WI38 (cell line): ENCODE measurements around the gene PRDM16.

Experiments used
- H3K4me3 ChIP-seq: 2 replicates; pipeline ENCODE4 v1.5.1; 2011; ENCODE audit warnings: low read depth, mild to moderate bottlenecking, control low read depth, low read length
- CTCF ChIP-seq: IDR thresholded peaks from 2 replicates; pipeline ENCODE4 v1.5.1; 2012; ENCODE audit warnings: low read depth, mild to moderate bottlenecking, control low read depth, low read length

PRDM16 gene

DNA sequence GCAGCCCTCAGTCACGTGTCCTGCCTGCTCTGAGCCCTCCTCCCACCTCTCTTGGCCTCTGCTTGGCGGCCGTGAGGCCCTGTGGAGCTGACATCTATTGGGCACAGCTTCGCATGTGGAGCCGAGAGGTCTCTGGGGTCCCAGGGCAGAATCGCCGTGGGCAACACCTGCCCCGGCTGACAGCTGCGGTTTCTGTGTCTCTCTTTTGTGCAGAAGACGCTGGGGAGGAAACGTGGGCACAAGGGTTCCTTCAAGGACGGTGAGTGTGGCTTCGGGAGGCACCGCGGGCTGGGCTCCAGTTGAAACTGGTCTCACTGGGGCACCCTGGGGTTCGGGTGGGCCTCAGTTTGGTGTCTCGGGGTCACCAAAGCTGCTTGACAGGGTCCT lies 396.9 kb downstream of the PRDM16 start:
- TF ChIP-seq CTCF, result no peak

DNA sequence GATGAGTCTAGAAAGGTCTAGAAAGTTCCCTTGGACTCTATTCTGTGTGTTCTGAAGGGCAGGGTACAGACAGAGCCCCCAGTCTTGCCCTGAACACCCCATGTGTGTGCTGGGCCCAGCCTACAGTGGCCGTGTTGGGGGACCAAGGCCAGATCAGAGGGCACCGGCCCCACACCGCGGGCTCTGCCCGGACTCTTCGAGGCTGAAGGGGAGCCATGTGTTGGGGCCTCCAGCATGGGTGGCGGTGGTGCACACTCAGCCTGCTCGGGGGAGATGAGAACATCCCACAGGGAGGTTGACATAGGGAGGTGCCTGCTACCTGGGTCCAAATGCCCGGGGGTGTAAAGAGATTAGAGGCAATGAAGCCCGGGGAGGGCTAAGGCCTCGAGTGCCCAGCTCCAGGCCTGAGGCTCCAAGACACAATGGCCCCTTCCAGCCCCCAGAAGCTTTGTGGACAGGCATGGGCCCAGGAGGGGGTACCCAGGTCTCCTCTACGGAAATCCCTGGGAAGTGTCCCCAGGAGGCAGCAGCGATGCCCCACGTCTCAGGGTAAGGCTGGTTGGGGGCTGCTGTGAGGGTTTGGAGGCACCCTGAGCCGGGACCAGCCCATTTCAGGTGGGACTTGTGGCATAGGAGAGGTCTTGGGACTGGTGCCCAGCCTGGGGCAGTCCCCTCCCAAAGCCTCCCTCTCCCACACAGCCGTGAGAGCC lies 397.5 kb downstream of the PRDM16 start:
- TF ChIP-seq CTCF, result no peak

More for the DNA sequence above, 396.9 kb downstream of the PRDM16 start:
- H3K4me3 ChIP-seq, result no peak overlapping the region

DNA sequence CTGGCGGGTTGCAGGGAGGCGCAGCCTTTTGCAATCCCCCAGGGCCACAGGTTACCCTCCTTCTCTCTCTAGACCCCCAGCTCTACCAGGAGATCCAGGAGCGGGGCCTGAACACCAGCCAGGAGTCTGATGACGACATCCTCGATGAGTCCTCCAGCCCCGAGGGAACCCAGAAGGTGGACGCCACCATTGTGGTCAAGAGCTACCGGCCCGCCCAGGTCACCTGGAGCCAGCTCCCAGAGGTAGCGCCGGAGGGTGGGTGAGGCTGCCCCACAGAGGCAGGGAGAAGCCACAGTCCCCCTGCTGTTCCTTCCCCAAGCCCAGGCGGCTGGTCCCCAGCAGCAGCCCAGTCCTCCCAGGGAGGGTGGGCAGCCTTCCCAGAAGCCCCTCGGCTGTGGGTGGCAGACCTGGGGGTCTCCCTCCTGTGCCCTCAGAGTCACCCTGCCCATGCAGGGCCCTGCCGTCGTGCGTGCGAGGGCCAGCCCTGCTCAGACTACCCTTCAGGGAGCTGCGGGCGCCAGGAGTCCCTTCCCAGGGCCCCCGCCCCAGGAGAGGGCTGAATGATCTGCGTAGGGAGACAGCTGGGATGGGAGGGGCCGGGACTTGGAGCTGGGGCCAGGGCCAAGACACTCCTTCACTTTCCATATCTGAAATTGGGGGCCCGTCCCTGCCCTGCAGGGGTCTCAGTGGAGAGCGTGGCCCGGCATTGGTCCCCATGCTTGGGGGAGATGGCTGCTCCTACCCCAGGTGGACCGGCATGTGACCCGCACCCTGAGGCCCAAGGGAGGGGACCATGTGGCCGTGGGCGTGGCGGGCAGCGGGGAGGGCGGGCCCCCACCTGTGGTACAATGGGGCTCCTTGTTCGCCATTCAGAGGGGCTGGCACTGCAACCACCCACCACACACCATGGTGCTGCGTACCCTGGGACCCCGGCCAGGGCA lies 398.4 kb downstream of the PRDM16 start:
- H3K4me3 ChIP-seq, result no peak overlapping the region
- TF ChIP-seq CTCF, result no peak

More for the DNA sequence above, 397.5 kb downstream of the PRDM16 start:
- no peak overlapping the region for H3K4me3 ChIP-seq

DNA sequence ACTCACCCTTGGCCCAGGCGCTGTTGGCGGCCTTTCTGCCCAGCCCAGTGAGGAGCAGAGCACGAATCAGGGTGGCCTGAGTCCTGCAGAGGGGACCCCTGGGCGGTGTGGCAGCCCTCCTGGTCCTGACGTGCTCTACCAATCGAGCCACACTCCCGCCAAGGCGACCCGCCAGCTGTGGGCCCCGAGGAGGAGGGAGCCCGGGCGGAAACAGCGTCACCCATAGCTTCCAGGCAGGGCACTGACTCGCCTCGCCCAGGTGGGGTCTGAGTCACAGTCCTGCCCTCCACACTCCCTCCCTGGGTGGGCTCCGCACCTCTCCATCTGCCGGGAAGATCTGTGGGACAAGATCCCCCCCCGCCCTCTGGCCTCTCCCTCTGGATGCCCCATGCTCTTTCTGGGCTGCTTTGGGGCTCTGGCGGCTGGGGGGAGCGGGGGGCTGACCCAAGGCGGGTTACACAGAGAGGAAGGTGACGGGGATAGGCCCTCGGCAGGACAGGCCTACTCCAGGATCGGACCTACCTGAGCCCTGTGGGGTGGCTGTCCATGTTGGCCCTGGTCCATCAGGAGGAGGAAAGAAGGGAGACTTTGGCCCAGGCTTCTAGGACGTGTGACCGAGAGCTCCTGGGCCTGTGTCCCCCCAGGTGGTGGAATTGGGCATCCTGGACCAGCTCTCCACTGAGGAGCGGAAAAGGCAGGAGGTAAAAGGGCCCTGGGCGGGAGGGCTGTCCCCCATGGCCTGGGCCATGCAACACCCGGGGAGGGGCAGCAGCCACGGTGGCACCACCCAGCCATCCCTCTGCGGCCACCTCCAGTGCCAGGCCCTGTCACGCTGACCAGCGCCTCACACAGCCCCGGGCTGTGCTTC lies 399.5 kb downstream of the PRDM16 start:
- H3K4me3 ChIP-seq, result no peak overlapping the region
- no peak for TF ChIP-seq CTCF

- no peak overlapping the region for H3K4me3 ChIP-seq
- no peak for TF ChIP-seq CTCF
Measured at GRCh38 chr1:3469104-3469848, 400.3 kb downstream of the PRDM16 start.

DNA sequence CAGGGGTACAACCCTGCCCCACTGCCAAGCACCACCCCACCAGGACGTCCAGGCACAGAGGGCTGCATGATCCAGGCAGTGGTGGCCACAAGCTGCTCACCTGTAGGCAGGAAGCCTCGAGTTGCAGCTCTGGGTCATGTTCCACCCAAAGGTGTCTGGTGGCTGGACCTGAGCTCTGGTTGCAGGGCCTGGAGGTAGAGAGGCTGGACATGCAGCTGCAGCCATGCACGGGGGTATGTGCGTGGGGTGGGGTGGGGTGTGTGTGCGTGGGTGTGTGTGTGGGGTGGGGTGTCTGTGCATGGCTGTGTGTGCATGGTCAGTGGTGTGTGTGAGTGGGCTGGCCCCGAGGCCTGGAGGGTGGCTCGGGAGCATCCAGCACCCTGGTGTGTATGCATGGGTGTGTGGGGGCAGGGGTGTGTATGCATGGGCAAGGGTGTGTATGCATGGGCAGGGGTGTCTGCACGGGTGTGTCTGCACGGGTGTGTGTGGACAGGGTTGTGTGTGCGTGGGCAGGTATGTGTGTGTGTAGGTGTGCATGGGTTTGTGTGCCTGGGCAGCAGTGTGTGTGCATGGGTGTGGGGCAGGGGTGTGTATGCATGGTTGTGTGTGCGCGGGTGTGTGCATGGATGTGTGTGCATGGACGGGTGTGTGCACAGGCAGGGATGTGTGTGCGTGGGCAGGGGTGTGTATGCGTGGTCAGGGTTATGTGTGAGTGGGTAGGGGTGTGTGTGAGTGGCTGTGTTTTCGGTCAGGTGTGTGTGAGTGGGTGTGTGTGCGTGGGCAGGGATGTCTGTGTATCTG lies 401.0 kb downstream of the PRDM16 start:
- H3K4me3 ChIP-seq, result no peak overlapping the region
- TF ChIP-seq CTCF, result no peak
